ENCODE measurements around the gene NMRAL1. TPM values are rescaled to one million over a fixed set of nuclear protein-coding genes. Genes with fewer than 3 reads are reported as not detected.

The NMRAL1 gene
- total RNA-seq, 2 experiments from 2014 or later = 50.5 to 55.0 TPM

- Mint-ChIP-seq H3K27ac (peak overlapping the region; percentile 24), H3K4me3 (no peak overlapping the region), H3K4me1 (ENCODE audit: low read depth) (peaks cover 34% of the 10 kb centered on the region), H3K27me3 (no peaks in the 10 kb centered on the region), H3K9me3 (no peaks in the 10 kb centered on the region), H3K36me3 (peaks cover 31% of the 10 kb centered on the region)
- POLR2A ChIA-PET = no interaction called here
- CTCF ChIA-PET = interaction anchor here (1.4 kb wide), 1 partner anchor 36 kb away, joined by 3 read pairs; no protein-coding TSS in a partner anchor
- intact Hi-C loops (cut with micrococcal nuclease) = no loop called here
- DNase-seq = no peak
Observed at GRCh38 chr16:4512473-4512872, 38.0 kb upstream of the NMRAL1 start.

GRCh38 chr16:4511441-4512082 lies 37.1 kb upstream of the NMRAL1 start:
- Mint-ChIP-seq H3K4me3 (no peak overlapping the region), H3K27me3 (no peaks in the 10 kb centered on the region), H3K36me3 (peaks cover 37% of the 10 kb centered on the region), H3K27ac (no peak overlapping the region), H3K9me3 (no peaks in the 10 kb centered on the region), H3K4me1 (ENCODE audit: low read depth) (peaks cover 36% of the 10 kb centered on the region)
- peak; percentile 38 for DNase-seq
- POLR2A ChIA-PET = no interaction called here
- CTCF ChIA-PET = interaction anchor here (0.5 to 1.4 kb wide), 2 partner anchors 37 to 208 kb away, joined by 3 to 5 read pairs; no protein-coding TSS in a partner anchor
- intact Hi-C loops (cut with micrococcal nuclease) = no loop called here

GRCh38 chr16:4510747-4511426 lies 36.5 kb upstream of the NMRAL1 start:
- DNase-seq = no peak
- Mint-ChIP-seq H3K4me3 (no peak overlapping the region), H3K27ac (no peak overlapping the region), H3K4me1 (ENCODE audit: low read depth) (peaks cover 40% of the 10 kb centered on the region), H3K27me3 (no peaks in the 10 kb centered on the region), H3K36me3 (peaks cover 40% of the 10 kb centered on the region), H3K9me3 (no peaks in the 10 kb centered on the region)
- CTCF ChIA-PET = interaction anchor here (1.4 kb wide), 2 partner anchors 10 to 38 kb away, joined by 3 to 4 read pairs; no protein-coding TSS in a partner anchor
- POLR2A ChIA-PET = no interaction called here
- intact Hi-C loops (cut with micrococcal nuclease) = no loop called here

GRCh38 chr16:4510131-4510530 lies 35.7 kb upstream of the NMRAL1 start:
- Mint-ChIP-seq H3K36me3 (peaks cover 43% of the 10 kb centered on the region), H3K27ac (no peak overlapping the region), H3K27me3 (no peaks in the 10 kb centered on the region), H3K9me3 (no peaks in the 10 kb centered on the region), H3K4me1 (ENCODE audit: low read depth) (peaks cover 40% of the 10 kb centered on the region), H3K4me3 (no peak overlapping the region)
- no peak for DNase-seq
- intact Hi-C loops (cut with micrococcal nuclease) = no loop called here
- ChIA-PET CTCF (interaction anchor here (1.4 kb wide), 1 partner anchor 9 kb away, joined by 4 read pairs; no protein-coding TSS in a partner anchor), POLR2A (no interaction called here)

- Mint-ChIP-seq H3K4me1 (ENCODE audit: low read depth) (peaks cover 38% of the 10 kb centered on the region), H3K27me3 (no peaks in the 10 kb centered on the region), H3K9me3 (no peaks in the 10 kb centered on the region), H3K4me3 (no peak overlapping the region), H3K27ac (no peak overlapping the region), H3K36me3 (peaks cover 43% of the 10 kb centered on the region)
- intact Hi-C loops (cut with micrococcal nuclease) = no loop called here
- CTCF ChIA-PET = interaction anchor here (0.6 to 5.3 kb wide), 5 partner anchors 9 to 77 kb away, joined by 3 to 84 read pairs (median 4); no protein-coding TSS in a partner anchor
- DNase-seq = no peak
- POLR2A ChIA-PET = no interaction called here
Observed at GRCh38 chr16:4509420-4509819, 35.0 kb upstream of the NMRAL1 start.

- POLR2A ChIA-PET = no interaction called here
- Mint-ChIP-seq H3K27ac (no peak overlapping the region), H3K4me1 (ENCODE audit: low read depth) (peaks cover 36% of the 10 kb centered on the region), H3K27me3 (no peaks in the 10 kb centered on the region), H3K36me3 (peaks cover 43% of the 10 kb centered on the region), H3K4me3 (no peak overlapping the region), H3K9me3 (no peaks in the 10 kb centered on the region)
- intact Hi-C loops (cut with micrococcal nuclease) = no loop called here
- CTCF ChIA-PET = interaction anchor here (0.6 to 5.3 kb wide), 6 partner anchors 9 to 116 kb away, joined by 3 to 84 read pairs (median 4); partner anchors contain the start of gene MGRN1
- DNase-seq = no peak
Observed at GRCh38 chr16:4508806-4509205, 34.4 kb upstream of the NMRAL1 start.

- Mint-ChIP-seq H3K27ac (peak overlapping the region; percentile 93), H3K27me3 (no peaks in the 10 kb centered on the region), H3K4me1 (ENCODE audit: low read depth) (peaks cover 40% of the 10 kb centered on the region), H3K4me3 (no peak overlapping the region), H3K9me3 (no peaks in the 10 kb centered on the region), H3K36me3 (peaks cover 38% of the 10 kb centered on the region)
- ChIA-PET POLR2A (no interaction called here), CTCF (interaction anchor here (0.6 to 5.3 kb wide), 20 partner anchors 7 to 156 kb away, joined by 3 to 84 read pairs (median 6); partner anchors contain the start of genes HMOX2 and MGRN1)
- intact Hi-C loops (cut with micrococcal nuclease) = no loop called here
- DNase-seq = no peak
Observed at GRCh38 chr16:4507588-4508345, 33.3 kb upstream of the NMRAL1 start.

- DNase-seq = peak; percentile 73
- intact Hi-C loops (cut with micrococcal nuclease) = loop anchor here (1.0 kb wide), 2 partner anchors 42 to 79 kb away; no protein-coding TSS in a partner anchor
- Mint-ChIP-seq H3K27me3 (no peaks in the 10 kb centered on the region), H3K9me3 (no peaks in the 10 kb centered on the region), H3K4me3 (no peak overlapping the region), H3K36me3 (peaks cover 30% of the 10 kb centered on the region), H3K27ac (peak overlapping the region; percentile 93), H3K4me1 (ENCODE audit: low read depth) (peaks cover 44% of the 10 kb centered on the region)
- POLR2A ChIA-PET = interaction anchor here (1.5 to 2.1 kb wide), 2 partner anchors 30 to 31 kb away, joined by 3 to 12 read pairs; partner anchors contain the start of gene HMOX2
- CTCF ChIA-PET = interaction anchor here (0.7 to 5.3 kb wide), 25 partner anchors 8 to 118 kb away, joined by 3 to 84 read pairs (median 7); partner anchors contain the start of genes CDIP1, HMOX2 and MGRN1
Observed at GRCh38 chr16:4506450-4506849, 32.0 kb upstream of the NMRAL1 start.

GRCh38 chr16:4505356-4506147 lies 31.1 kb upstream of the NMRAL1 start:
- POLR2A ChIA-PET = interaction anchor here (0.5 to 2.1 kb wide), 6 partner anchors 9 to 263 kb away, joined by 3 to 12 read pairs (median 4); partner anchors contain the start of gene HMOX2
- no peaks in the 10 kb centered on the region for H3K9me3 Mint-ChIP-seq
- peaks cover 53% of the 10 kb centered on the region for H3K4me1 Mint-ChIP-seq (ENCODE audit: low read depth)
- DNase-seq = peak; percentile 86
- CTCF ChIA-PET = interaction anchor here (0.7 to 5.3 kb wide), 23 partner anchors 9 to 144 kb away, joined by 3 to 84 read pairs (median 5); partner anchors contain the start of genes CDIP1, HMOX2 and MGRN1
- H3K27ac Mint-ChIP-seq = peak overlapping the region; percentile 93
- H3K4me3 Mint-ChIP-seq = peak overlapping the region; percentile 38
- no peaks in the 10 kb centered on the region for H3K27me3 Mint-ChIP-seq
- H3K36me3 Mint-ChIP-seq = peaks cover 24% of the 10 kb centered on the region
- intact Hi-C loops (cut with micrococcal nuclease) = loop anchor here (1.0 to 2.0 kb wide), 4 partner anchors 29 to 111 kb away; partner anchors contain the start of gene HMOX2

- no peaks in the 10 kb centered on the region for H3K27me3 Mint-ChIP-seq
- H3K9me3 Mint-ChIP-seq = no peaks in the 10 kb centered on the region
- peaks cover 83% of the 10 kb centered on the region for H3K4me1 Mint-ChIP-seq (ENCODE audit: low read depth)
- DNase-seq = no peak
- H3K4me3 Mint-ChIP-seq = no peak overlapping the region
- POLR2A ChIA-PET = interaction anchor here (1.3 kb wide), 1 partner anchor 25 kb away, joined by 4 read pairs; the partner anchor contains the start of gene HMOX2
- H3K27ac Mint-ChIP-seq = peak overlapping the region; percentile 74
- H3K36me3 Mint-ChIP-seq = peaks cover 13% of the 10 kb centered on the region
- CTCF ChIA-PET = interaction anchor here (0.9 to 1.8 kb wide), 5 partner anchors 9 to 123 kb away, joined by 3 to 10 read pairs (median 4); partner anchors contain the start of gene MGRN1
- intact Hi-C loops (cut with micrococcal nuclease) = no loop called here
Observed at GRCh38 chr16:4501071-4501478, 26.6 kb upstream of the NMRAL1 start.

GRCh38 chr16:4500272-4500671 lies 25.8 kb upstream of the NMRAL1 start:
- Mint-ChIP-seq H3K9me3 (no peaks in the 10 kb centered on the region), H3K4me1 (ENCODE audit: low read depth) (peaks cover 83% of the 10 kb centered on the region), H3K4me3 (no peak overlapping the region), H3K36me3 (peaks cover 10% of the 10 kb centered on the region), H3K27me3 (no peaks in the 10 kb centered on the region), H3K27ac (peak overlapping the region; percentile 20)
- intact Hi-C loops (cut with micrococcal nuclease) = no loop called here
- ChIA-PET POLR2A (interaction anchor here (0.6 kb wide), 1 partner anchor 88 kb away, joined by 3 read pairs; no protein-coding TSS in a partner anchor), CTCF (interaction anchor here (1.1 to 1.8 kb wide), 5 partner anchors 10 to 48 kb away, joined by 4 to 10 read pairs (median 4); partner anchors contain the start of gene HMOX2)
- DNase-seq = peak; percentile 55
